HG03354 (cell line): Measurements from ENCODE around the gene CDH4.

ENCODE experiments used
- ATAC-seq: cut with Tn5 transposase; IDR thresholded peaks from one replicate; pipeline ENCODE4 v1.9.1; 2021; ENCODE audit warnings: mild to moderate bottlenecking; ENCODE audit not compliant: unreplicated experiment, poor library complexity, severe bottlenecking

The CDH4 gene

GRCh38 chr20:61753987-61754956 lies 502.2 kb downstream of the CDH4 start:
- no peak for ATAC-seq

- no peak for ATAC-seq
Measured at GRCh38 chr20:61754976-61755778, 503.1 kb downstream of the CDH4 start.

GRCh38 chr20:61755971-61756845 lies 504.1 kb downstream of the CDH4 start:
- ATAC-seq: no peak

DNA sequence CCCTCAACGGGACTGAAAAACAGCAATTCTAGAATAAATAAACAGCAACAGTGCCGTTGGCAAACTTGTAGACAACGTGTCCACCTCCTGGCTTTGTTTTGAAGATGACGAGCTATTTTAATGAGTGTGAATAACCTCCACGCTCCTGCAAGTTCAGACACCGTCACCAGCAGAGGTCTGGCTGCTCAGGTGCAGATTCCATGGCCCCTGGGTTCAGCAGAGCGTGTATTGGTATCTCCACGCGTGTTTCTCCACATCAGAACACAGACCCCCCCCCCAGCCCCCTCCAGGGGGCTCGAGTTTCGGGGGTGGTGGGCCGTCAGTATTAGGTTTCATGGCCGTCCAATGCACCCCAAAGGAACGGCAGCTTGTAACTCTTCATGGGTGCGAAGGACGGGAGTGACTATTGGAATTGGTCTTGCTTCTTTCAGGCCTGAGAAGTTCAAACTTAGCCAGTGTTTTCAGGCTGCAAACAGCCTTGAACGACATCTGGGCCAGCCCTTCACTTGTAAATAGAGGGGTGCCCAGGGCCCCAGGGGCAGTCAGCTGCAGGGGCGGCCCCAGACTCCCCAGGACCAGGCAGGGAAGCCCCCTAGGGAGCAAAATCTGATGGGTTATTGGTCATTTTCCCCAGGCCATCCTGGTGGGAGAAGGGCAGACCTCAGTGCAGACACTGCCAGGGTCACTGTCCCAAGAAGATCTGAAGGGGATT lies 505.1 kb downstream of the CDH4 start:
- no peak for ATAC-seq

- no peak for ATAC-seq
Measured at GRCh38 chr20:61757678-61758563, 505.9 kb downstream of the CDH4 start.

DNA sequence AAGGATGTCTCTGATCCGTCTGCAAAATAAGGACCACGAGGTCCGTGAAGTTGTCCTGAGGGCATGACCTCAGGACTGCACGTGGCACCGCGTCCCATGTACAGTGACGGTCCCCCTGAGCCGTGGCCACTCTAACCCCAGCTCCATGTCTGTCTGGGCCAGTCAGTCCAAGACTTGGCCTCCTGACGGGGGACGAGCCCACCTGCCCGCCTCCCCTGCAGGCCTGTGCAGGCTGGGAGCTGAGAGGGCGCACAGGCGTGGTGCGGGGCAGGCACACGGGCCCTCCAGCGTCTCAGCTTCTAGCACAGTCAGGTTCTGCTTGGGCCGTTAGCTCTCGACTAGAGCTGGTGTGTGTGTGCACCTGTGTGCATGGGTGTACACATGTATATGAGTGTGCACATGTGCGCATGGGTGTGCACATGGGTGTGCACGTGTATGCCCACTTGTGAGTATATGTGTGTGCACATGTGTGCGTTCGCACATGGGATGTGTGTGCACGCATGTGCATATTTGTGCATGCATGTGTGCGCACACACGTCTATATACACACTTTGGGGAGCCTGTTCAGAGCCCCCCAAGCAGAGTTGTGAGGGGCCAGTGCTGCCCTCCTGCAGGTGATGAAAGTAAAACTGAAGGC lies 506.6 kb downstream of the CDH4 start:
- no peak for ATAC-seq

DNA sequence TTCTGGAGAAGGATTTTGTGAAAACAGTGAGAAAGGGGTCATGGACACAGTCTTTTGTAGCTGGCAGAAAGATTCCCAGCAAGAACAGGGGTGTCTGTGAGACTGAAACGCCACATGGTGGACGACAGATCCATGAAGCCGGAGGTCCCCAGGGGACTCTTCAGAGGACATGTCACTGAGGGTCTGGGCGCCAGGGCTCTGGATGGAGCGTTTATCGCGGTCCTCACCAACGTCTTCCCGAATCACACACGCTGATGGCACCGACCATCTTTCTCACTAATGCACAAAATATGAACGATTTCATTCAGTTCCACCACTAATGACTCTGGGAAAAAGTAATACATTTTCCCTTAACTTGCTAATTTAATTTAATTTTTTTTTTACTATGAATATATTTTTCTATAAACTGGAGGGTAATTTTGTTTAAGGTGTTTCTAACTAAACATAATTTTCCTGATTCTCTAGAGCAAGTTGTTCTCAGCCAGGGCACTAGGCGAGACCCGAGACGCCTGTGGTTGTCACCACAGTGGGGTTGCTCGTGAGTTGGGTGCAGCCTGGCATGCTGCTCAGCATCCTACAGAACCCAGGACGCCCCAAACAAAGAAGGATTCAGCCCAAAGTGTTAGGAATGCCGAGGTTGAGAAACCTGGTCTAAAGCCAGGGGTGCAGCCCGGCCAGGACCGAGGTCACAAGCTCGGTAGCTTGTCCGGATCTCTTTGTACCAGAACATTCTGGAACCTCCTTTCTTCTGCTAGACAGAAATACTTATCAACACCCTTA lies 507.4 kb downstream of the CDH4 start:
- no peak for ATAC-seq

DNA sequence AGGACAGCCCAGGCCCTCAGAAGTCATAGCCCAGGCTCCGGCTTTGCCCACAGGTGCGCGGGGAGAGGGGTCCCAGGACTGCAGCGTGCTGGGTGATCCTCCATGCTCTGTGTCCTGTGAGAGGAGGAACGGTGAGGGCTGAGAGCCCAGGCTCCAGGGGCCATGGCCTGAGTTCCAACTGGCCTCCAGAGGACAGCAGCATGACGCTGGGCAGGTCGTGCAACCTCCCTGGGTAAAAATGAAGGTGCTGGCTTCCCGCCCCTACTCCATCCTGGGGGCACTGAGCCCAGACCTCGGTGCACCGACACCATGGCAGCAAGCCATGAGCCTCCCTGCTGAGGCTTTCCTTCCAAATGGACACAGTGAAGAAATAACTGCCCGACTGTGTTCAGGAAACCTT lies 508.3 kb downstream of the CDH4 start:
- ATAC-seq: no peak

GRCh38 chr20:61760731-61761130 lies 508.7 kb downstream of the CDH4 start:
- ATAC-seq: no peak

GRCh38 chr20:61761453-61762166 lies 509.5 kb downstream of the CDH4 start:
- no peak for ATAC-seq

- ATAC-seq: no peak
Measured at GRCh38 chr20:61762167-61762710, 510.2 kb downstream of the CDH4 start.

DNA sequence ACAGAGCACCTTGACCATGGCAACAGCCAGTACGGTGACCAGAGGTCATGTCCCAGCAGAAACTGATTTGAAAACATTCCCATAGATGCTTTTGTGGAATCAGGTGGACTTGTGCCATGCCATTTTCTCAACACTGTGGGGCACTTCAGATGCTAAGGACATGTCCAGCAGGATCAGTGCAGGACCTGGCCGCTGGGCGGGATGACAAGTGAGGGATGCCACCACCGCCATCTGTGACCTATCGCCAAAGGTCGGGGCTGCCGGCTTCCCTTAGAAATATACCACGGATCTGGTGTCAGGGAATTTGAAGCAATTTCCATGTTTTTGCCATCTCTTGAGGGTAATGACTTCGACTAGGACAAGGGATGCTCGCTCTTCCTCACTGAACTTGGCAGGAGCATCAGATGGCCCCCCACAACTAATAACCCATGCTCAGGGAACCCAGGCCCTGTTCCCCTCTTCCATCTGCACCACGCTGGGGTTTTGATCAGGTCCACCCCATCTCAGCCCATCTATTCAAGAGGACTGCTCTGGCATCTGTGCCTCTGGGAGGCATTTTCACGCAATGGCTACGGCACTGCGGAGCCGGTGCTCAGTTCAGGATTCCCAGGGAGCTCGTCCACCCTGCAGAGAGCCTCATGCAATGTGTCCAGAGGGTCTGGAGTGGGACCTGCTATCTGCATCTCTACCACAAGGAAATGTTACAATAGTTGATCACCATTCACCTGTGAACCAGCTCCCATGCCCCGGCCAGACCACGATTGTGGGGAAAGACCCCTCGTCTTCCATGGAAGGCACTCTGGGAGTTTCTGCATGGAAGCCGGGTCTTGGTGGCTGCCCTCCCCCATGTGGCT lies 511.1 kb downstream of the CDH4 start:
- ATAC-seq: no peak

GRCh38 chr20:61763740-61764400 lies 511.8 kb downstream of the CDH4 start:
- no peak for ATAC-seq

DNA sequence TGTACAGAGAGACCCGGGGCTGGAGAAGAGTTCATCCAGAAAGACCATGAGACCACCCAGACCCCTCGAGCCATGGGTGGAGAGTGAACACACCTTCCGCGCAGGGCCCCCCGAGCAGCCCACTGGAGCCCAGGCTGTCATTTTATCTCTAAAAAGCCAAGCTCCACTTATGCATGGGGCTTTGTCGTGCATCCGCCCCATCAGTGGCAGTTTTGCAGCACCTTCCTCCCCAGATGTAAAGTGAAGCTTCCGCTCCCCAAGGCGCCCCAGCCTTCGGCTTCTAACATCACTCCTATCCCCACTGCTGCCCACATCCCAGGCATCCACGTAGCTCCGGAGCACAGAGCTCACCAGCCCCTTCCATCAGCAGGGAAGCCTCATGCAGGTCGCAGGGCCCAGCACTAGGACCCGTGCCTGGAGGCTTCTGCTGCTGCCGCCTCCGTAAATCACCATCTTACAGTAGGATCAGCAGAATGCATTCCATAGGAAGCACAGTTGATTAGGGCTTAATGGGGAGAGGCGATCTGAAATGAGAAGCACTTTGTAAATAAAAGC lies 512.5 kb downstream of the CDH4 start:
- no peak for ATAC-seq
